Activated CD8-positive, alpha-beta memory T cell treated with anti-CD3 and anti-CD28 coated beads, Interleukin-2, amount 50 U/mL, for 1 hour (primary cell): ENCODE measurements around the gene P3H4.
"Not testable (repeated sequence)": the region's sequence is repeated elsewhere in the genome, so short reads cannot be mapped to it uniquely, and the experiment has no call there.

Experiments used
- DNase-seq: peaks from one replicate; pipeline ENCODE4 v3.0.0-alpha.2; 2020; ENCODE audit errors: extremely low read depth

P3H4 gene, protein sequence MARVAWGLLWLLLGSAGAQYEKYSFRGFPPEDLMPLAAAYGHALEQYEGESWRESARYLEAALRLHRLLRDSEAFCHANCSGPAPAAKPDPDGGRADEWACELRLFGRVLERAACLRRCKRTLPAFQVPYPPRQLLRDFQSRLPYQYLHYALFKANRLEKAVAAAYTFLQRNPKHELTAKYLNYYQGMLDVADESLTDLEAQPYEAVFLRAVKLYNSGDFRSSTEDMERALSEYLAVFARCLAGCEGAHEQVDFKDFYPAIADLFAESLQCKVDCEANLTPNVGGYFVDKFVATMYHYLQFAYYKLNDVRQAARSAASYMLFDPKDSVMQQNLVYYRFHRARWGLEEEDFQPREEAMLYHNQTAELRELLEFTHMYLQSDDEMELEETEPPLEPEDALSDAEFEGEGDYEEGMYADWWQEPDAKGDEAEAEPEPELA

DNA sequence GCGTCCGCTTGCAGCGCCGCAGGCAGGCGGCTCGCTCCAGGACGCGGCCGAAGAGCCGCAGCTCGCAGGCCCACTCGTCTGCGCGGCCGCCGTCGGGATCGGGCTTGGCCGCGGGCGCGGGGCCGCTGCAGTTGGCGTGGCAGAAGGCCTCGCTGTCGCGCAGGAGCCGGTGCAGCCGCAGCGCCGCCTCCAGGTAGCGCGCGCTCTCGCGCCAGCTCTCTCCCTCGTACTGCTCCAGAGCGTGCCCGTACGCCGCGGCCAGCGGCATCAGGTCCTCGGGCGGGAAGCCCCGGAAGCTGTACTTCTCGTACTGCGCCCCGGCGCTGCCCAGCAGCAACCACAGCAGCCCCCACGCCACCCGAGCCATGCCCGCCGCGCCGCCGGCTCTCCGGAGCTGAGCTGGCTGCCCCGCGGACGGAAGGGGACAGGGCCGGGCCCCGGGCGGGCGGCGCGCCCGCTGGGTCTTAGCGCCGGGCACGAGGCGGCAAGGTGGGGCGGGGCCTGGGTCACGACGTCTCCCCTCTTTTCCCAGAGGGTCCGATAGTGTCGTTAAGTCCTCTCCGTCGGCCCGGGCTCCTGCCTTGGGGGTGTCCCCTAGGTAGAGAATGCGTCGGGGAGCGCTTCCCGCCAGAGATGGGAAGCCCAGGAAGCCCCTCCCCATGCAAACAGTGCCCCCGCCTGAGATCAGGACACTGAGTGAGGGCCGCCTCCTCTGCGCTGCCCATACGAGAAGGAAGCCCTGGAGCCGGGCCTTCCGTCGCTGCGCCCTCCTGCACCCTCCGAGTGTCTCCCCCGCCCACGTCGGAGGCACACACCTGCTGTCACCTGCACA is at the start of gene P3H4:
Gene P3H4, minus strand, starts transcription at position 401 of the 832 bp plus-strand sequence. Its CDS starts 34 bp downstream, at position 367.
- DNase-seq: peak; percentile 13

DNA sequence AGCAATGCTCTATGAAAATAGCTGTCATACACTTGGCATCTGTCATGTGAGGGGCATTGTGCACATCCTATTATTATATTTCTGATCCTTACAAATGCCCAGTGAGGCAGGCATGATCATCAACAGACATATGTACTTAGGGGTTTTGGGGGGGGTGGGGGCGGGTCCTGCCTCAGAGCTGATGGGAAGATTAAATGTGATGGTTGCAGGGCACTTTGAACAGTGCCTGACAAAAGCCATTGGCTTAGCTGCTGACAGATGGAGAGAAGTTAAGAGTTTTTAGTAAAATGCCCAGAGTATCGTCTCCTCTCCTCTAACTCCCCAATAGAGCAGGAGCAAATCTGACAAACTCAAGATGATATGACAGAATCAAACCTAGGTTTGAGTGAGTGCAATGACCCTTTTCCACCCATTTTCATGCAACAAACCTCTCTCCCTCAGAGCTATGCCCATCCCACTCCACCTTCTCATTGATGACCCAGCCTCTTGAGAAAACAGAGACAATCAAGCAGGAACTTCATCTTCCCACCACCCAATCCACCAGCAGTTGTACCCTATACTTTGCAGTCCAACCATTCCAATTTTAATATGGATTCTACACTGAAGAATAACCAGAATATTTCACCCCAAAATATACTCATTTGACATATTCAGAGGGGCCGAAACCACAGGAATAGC is 48.6 kb upstream of the P3H4 start:
- no peak for DNase-seq

DNA sequence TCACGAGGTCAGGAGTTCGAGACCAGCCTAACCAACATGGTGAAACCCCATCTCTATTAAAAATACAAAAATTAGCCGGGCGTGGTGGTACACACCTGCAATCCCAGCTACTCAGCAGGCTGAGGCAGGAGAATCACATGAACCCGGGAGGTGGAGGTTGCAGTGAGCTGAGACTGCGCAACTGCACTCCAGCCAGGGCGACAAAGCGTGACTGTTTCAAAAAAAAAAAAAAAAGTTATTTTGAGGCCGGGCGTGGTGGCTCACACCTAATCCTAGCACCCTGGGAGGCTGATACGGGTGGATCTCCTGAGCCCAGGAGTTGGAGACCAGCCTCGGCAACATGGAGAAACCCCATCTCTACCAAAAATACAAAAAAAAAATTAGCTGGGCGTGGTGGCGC is 39.6 kb upstream of the P3H4 start:
- not testable (repeated sequence) for DNase-seq

DNA sequence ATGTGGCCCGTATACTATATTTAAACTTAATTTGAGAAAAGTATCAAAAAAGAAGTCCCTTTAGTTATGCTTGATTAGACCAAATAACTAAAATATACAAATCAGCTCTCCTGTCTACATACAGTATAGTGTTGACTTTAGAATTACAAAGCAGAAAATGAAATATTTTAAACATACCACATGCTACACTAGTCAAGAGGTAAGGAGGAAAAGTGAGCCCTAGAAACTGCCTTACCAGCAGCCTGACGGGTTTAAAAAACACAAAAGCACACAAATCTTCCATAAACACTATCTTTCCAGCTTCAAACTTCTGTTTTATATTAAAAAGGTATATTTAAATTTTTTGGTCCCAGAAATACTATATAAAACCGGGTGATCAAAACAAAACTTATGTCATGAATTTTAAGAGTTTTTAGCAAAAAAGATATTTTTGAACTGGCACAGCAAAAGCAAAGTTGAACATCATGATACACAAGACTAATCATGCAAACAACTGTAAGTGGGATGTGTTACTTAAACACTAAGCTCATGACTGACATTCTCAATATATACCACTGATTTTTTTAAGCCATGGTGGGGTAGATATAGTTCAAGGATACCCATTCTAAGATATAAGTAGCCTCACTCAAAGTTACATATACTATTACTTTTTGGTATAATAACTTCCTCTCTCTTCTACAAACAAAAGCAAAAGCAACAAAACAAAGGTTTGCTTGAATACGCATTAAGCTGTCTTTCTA is 37.7 kb upstream of the P3H4 start:
- no peak for DNase-seq

DNA sequence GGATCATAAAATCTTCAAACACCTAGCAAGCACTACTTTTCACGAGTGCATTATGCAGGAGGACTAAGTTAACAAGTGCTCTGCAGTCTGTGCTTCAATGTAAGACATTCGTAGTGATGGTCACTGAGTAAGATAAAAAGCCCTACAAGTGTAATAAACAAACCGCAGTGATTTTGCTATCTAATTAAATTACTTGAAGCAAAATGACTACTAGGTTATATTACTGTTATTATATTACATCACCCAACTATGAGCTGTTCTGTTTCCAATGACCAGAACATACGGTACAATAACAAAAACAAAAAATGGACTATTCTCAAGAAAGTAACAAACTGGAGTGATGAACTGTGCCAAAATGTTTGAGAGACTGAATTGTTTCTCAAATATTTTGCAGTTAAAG is 37.0 kb upstream of the P3H4 start:
- DNase-seq: no peak

DNA sequence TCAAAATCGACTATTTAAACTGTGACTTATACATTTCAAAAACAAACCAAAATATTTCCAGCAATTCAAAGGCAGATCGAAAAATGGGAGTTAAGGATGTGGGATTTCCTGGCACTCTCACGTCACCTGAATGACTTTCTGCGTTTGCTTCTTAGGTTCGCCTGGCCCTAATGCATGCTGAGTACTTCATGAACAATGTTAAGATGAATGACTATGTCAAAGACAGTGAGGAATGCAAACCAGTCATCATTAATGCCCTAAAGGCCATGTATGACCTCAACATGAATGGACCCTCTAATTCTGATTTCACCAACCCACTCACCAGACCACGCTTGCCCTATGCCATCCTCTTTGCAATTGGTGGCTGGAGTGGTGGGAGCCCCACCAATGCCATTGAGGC is 33.2 kb upstream of the P3H4 start:
- no peak for DNase-seq

DNA sequence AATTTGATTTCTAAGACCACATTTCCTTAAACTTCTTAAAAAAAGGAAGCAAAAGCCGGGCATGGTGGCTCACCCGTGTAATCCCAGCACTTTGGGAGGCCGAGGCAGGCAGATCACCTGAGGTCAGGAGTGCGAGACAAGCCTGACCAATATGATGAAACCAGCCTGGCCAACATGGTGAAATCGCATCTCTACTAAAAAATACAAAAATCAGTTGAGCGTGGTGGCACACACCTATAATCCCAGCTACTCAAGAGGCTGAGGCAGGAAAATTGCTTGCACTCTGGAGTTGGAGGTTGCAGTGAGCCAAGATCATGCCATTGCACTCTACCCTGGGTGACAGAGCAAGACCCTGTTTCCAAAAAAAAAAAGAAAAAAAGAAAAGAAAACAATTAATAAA is 29.0 kb upstream of the P3H4 start:
- DNase-seq: not testable (repeated sequence)

DNA sequence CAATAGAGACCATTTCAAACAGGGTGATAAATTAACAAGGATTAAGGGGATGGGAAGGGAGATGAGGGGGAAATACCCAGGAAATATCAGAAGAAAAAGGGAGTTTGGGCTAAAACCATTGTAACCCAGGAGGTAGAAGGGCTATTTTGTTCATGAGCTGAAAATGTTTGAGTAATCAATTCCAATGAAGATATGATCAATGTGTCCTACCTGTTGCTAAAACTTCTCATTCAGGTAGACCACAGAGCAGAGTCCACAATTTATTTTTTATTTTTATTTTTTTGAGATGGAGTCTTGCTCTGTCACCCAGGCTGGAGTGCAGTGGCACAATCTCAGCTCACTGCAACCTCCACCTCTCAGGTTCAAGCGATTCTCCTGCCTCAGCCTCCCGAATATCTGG is 27.7 kb upstream of the P3H4 start:
- DNase-seq: not testable (repeated sequence)

DNA sequence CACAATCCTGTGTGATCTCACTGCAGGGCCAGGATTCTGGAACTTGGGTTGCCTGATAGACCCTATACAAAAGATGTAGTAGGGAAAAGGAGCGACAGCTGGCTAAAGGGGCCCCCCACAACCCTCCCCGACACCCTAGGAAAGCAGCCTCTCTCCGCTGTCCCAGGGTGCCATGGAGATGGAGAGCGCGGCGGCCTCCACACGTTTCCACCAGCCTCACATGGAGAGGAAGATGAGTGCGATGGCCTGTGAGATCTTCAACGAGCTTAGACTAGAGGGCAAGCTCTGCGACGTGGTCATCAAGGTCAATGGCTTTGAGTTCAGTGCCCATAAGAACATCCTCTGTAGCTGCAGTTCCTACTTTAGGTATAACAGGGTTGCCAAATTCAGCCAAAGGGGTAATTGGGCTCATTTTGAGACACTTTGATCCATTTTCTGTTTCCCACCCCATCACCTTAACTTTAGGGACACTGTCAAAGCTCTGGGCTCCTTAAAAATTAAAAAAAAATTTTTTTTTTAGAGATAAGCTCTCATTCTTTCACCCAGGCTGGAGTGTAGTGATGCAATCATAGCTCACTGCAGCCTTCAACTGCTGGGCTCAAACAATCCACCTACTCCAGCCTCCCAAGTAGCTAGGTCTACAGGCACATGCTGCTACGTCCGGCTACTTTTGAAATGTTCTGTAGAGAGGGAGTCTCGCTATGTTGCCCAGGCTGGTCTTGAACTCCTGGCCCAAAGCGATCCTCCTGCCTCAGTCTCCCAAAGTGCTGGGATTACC is 26.2 kb upstream of the P3H4 start, which contains the start of gene KLHL10:
Gene KLHL10, plus strand, starts transcription at position 65 of the 778 bp plus-strand sequence. Its CDS starts 108 bp downstream, at position 173.
- no peak for DNase-seq

DNA sequence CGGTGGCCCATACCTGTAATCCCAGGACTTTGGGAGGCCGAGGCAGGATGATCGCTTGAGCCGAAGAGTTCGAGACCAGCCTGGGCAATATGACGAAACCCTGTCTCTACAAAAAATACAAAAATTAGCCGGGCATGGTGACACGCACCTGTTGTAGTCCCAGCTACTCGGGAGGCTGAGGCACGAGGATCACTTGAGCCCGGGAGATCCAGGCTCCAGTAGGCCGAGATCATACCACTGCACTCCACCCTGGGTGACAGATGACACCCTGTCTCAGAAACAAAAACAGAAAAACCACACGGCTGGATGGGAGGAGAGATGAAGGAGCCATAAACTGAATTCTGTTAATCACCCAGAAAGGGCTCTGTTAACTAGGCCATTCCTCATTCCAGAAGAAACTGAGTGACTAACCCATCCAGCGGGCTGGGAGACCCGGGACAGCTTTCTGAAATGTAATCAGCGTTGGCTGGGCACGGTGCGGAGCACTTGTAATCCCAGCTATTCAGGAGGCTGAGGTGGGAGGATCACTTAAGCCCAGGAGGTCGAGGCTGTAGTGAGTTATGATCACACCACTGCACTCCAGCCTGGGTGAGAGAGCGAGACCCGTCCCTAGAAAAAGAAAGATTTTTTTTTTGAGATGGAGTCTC is 24.9 kb upstream of the P3H4 start:
- no peak for DNase-seq

DNA sequence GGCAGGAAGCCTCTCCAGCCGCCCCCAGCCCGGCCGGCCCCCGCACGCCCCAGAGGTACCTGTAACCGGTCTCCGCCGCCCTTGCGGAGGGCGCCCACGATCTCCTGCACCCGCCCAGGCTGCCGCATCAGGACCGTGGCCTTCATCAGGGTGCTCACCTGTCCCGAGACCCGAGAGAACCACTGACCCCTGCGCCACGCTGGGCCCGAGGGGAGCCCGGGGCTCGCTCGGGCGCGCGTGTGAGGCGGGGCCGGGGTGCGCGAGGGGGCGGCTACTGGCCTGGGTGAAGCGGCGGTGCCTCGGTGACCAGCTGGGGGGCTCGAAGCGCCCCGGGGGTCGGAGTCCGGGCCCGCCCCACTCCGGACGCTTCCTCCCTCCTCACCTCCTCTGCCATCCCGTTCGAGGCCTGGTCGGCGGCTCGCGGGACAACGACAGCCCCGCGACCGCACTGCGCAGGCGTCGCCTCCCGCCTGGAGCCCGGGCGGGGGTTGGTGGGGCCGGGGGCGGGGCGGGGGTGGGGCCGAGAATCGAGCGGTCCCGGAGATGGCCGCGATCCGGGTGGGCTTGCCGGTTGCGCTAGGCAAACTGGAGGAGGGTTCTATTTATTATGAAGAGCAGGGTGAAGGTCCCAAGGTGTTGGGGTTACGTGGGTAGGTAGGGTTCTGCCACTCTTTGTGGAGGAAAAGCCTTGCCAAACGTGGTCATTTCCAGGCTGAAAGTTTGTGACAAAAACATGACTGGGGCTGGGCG is 24.2 kb upstream of the P3H4 start, which contains the start of gene NT5C3B:
Gene NT5C3B, minus strand, starts transcription at position 433 of the 750 bp plus-strand sequence. Its CDS starts 39 bp downstream, at position 394.
- DNase-seq: peak; percentile 11

DNA sequence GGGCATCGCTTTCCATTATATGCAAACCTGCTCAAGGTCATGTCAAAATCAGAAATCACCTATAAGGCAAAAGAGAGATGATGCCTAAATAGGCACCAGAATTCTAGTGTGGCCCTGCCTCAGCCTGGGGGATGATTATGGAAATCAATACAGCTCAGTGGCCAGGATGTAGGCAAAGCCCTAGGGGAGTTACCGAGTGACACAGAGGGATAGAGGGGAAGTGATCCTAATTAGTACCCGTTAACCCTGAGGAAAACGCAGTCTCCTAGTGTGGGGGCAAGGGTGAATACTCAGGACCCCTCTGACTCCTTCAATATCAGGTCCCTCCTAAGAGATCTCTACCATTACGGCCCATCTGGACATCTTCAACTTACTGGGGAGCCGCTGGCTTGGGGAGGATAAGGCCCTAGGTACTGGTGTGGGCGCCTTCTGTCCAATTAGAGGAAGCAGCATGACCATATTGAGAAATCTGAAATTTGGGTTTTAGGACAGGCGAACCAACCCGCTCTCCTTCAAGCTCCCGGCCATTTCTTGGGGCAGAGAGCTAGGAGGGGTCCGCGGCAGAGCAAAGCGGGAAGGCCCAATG is 23.6 kb upstream of the P3H4 start:
- DNase-seq: no peak

DNA sequence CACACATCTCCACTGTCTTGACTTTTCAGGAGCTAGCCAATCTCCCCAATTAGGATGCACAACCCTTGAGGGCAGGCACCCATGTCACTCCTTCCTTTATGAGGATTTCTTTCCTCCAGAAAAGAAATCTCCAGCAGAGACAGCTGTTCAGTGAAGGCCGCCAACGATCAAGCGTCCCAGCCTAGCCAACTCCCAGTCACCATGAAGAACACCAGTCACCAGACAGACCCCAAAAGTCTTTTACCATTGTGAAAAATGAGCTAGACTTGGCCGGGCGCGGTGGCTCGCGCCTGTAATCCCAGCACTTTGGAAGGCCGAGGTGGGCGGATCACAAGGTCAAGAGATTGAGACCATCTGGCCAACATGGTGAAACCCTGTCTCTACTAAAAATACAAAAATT is 18.2 kb upstream of the P3H4 start:
- not testable (repeated sequence) for DNase-seq

DNA sequence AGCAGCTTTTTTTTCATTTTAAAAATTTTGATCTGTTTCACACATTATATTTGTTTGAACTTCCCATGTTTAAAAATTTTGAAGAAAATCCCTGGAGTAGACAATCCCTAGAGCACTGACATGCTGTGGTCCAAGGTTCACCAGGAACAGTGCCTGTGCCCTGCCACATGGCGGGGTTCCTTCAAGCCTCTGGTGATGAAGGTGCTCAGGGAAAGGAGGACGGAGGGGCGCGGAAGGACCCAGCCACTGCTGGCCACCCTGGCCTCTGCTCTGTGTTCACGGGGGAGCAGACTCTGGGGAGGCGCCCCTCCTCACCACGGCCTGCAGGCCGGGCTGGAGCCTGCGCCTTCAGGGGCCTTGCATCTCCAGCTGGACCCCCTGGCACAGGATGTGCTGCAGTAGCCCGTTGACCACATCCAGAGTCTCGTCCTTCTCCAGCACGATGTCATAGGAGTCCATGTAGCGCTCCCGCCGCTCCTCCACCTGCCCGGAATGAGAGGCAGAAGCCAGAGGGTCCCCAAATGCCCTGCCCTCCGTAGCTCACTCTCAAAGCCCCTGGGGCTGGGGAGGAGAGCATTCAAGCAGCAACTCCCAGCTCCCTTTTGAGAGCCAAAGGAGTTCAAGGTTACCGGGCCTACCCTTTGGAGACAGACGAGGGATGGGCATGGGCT is 13.6 kb upstream of the P3H4 start:
- DNase-seq: no peak

DNA sequence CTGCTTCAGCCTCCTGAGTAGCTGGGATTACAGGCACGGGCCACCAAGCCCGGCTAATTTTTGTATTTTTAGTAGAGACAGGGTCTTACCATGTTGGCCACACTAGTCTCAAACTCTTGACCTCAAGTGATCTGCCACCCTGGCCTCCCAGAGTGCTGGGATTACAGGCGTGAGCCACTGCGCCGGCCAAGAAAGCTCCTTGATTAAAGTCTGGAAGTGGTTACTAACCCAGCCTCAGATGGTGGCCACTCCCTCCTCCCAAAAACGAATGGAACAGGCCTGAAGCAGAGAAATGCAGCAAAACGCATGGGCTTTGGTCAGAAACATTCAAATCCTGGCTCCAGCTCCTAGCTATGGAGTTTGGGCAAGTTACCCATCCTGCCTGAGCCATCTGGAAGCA is 12.3 kb upstream of the P3H4 start:
- DNase-seq: no peak

DNA sequence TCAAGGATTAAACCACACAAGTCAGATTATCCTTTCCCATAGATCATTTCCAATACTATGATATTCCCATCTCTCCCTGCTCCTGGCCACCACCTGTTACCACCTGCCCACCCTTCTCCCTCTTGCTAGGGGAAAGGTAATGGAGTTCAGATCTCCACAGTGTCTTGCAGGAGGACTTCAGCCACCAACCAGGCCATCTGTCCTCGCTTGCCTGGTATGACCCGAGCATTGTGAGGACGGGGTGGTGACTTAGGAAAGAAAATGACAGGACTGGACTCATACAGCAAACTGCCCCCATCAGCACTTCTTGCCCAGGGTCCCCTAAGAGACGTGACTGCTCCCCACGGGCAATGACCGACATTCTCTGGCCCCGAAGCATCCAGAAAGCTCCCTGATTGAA is 11.8 kb upstream of the P3H4 start:
- DNase-seq: no peak

DNA sequence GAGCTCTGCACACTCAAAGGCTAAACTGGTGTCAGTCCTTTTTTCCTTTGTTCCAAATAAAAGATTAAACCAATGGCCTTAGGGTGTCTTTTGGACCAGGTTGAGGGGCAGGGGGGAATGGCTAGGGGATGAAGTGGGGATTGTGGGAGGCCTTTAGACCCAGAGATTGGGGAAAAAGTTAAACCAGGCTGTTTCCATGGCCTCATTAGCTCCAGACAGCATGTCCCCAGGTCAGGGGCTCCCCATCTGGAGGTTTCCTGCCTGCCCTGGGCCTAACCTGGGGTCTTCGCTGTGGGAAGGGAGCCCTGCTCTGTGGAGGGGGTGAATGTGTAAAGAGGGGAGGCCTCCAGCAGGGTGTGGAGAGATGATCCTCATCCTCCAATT is 11.4 kb upstream of the P3H4 start:
- DNase-seq: no peak
